M059J (cell line): Measurements from ENCODE around the gene SNED1. TPM values are rescaled to one million over a fixed set of nuclear protein-coding genes. Genes with fewer than 3 reads are reported as not detected.

Experiments used
- total RNA-seq: library from RNA; depleted of rRNA; stranded (reverse); fragments of >200 nt; shearing (Covaris generic); gene quantifications from 2 replicates; pipeline ENCODE4 v1.2.3, GENCODE V29; 2014; rRNA removed

The SNED1 gene
- total RNA-seq, 1 experiment from 2014 or later, result 2.2 TPM

Other genes starting within 250 kb of the SNED1 start
- not detected in 2 replicates for gene KIF1A, start 178.4 kb upstream of the SNED1 start, total RNA-seq
- gene AGXT, start 129.8 kb upstream of the SNED1 start, total RNA-seq, result not detected in 2 replicates
- gene MAB21L4, start 102.5 kb upstream of the SNED1 start, total RNA-seq, result not detected in 2 replicates
- not detected in 2 replicates for gene CROCC2, start 92.3 kb upstream of the SNED1 start, total RNA-seq
- gene MTERF4, start 103.7 kb downstream of the SNED1 start, total RNA-seq, result 9.0 and 12.3 TPM in 2 replicates
- 5.8 and 9.6 TPM in 2 replicates for gene PASK, start 150.9 kb downstream of the SNED1 start, total RNA-seq
- 59.2 and 60.7 TPM in 2 replicates for gene PPP1R7, start 151.8 kb downstream of the SNED1 start, total RNA-seq
- 0.62 and 0.76 TPM in 2 replicates for gene ANO7, start 190.1 kb downstream of the SNED1 start, total RNA-seq